Lower leg skin (tissue), 4 donors: ENCODE measurements around the gene ROR1. TPM values are rescaled to one million over a fixed set of nuclear protein-coding genes. Genes with fewer than 3 reads are reported as not detected.
"Not testable (repeated sequence)": the region's sequence is repeated elsewhere in the genome, so short reads cannot be mapped to it uniquely, and the experiment has no call there.

ENCODE experiments used
- DNase-seq, 2 donors: peaks; one replicate each; pipeline ENCODE4 v3.0.0-alpha.2; 2019; ENCODE audit warnings: low spot score in 2 of 2
- H3K4me3 ChIP-seq: fragments of 200-600 bp; sonication (generic); 2 replicates; pipeline ENCODE4 v1.5.1; 2017; ENCODE audit warnings: mild to moderate bottlenecking, low read depth; ENCODE audit not compliant: poor library complexity, severe bottlenecking
- POLR2A ChIP-seq, 2 donors: fragments of 450-650 bp; IDR thresholded peaks; one replicate each; pipeline ENCODE4 v1.6.1; 2016 to 2017; ENCODE audit warnings: antibody characterized with exemption in 2 of 2, mild to moderate bottlenecking in 1 of 2, moderate library complexity in 1 of 2
- WGBS, 2 donors: methylation state at CpG; one replicate each; pipeline ENCODE4 v1.1.5; 2018; 5-methylcytosine and 5-hydroxymethylcytosine counted together
- intact Hi-C: fragments of 100-400 bp; cut with DNase I; formaldehyde crosslinking; loops from one replicate; pipeline ENCODE4 v1.15.0; 2023; ENCODE audit warnings: low total_unique reads
- total RNA-seq, 4 donors: library from RNA; depleted of rRNA; stranded (reverse); fragments of >200 nt; gene quantifications; one replicate each; pipeline ENCODE4 v1.1.0, GENCODE V29; 2016
- TF ChIP-seq, protein P1 (sequence below), 3 donors: fragments of 450-650 bp; IDR thresholded peaks; one replicate each; pipeline ENCODE4 v1.5.1; 2016; ENCODE audit warnings: antibody characterized with exemption in 3 of 3, mild to moderate bottlenecking in 3 of 3, moderate library complexity in 2 of 3

Gene ROR1
- total RNA-seq, 4 donors from 2014 or later = 12.9 to 28.6 (median 22.5) TPM

DNA sequence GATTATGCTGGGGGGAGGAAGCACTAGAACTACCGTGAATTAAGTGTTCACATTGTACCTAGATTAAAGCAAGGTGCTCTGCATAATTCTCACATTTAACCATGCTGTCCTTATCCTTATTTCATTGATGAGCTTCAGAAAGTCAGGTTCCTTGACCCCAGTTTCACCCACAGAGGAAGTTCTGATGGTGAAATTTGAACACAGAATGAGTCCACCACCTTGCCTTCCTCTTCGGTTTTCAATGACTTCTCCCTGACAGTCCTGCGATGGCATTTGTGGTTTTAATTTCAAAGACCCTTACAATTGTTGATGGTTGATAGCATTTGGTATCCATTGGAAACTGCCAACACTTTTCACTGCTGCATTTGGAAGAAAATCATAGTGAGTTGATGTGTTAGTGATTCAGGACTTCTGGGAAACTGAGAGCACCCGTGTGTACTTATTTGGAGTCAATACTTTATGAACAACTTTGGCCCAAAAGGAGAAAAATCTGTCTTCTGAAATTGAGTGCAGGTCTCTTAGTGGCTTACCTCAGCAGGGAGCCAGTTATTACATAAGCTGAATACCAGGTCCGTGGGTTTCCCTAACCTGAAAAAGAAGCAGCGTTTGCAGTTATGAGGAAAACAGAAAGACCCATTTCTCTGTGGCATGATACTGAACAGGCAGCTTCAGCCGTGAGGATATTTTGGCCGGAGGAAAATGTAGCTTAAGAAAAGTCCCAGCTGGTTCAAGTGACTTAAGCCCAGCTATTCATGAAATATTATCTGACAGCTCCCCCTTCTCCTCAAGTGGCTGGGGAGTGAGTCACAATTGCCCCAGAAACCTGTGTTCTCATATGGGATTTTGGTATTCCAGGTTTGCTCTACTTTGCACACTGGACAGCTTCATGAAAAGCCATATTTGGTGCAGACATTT lies 47.5 kb downstream of the ROR1 start:
- intact Hi-C loops = no loop called here
- TF ChIP-seq POLR2A (IDR thresholded peaks at IDR 0.05) = no peak
- WGBS, 2 donors = 72 to 74% methylated on average over 8 of the region's 8 CpGs
- no peak for DNase-seq
- H3K4me3 ChIP-seq = no peak overlapping the region

DNA sequence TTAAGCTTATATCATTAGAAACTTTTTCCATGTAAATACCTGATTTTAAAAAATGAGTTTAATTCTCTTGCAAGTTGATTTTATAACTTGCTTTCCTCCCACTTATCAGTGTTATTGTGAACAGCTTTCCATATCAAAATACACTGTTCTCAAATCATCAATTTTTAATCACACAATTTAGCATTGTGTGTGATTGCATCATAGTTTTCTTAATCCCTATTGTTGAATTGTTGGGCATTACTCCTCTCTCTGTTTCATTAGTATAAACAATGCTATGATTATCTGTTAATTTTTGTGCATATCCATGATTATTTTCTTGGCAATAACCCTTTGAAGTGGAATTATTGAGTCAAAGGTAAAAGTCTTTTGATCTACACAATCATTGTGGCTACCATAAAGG lies 48.7 kb downstream of the ROR1 start:
- intact Hi-C loops = no loop called here
- no peak for TF ChIP-seq POLR2A (IDR thresholded peaks at IDR 0.05)
- TF ChIP-seq, protein P1, sequence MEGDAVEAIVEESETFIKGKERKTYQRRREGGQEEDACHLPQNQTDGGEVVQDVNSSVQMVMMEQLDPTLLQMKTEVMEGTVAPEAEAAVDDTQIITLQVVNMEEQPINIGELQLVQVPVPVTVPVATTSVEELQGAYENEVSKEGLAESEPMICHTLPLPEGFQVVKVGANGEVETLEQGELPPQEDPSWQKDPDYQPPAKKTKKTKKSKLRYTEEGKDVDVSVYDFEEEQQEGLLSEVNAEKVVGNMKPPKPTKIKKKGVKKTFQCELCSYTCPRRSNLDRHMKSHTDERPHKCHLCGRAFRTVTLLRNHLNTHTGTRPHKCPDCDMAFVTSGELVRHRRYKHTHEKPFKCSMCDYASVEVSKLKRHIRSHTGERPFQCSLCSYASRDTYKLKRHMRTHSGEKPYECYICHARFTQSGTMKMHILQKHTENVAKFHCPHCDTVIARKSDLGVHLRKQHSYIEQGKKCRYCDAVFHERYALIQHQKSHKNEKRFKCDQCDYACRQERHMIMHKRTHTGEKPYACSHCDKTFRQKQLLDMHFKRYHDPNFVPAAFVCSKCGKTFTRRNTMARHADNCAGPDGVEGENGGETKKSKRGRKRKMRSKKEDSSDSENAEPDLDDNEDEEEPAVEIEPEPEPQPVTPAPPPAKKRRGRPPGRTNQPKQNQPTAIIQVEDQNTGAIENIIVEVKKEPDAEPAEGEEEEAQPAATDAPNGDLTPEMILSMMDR (IDR thresholded peaks at IDR 0.05) = no peak
- no peak for DNase-seq
- H3K4me3 ChIP-seq = no peak overlapping the region

DNA sequence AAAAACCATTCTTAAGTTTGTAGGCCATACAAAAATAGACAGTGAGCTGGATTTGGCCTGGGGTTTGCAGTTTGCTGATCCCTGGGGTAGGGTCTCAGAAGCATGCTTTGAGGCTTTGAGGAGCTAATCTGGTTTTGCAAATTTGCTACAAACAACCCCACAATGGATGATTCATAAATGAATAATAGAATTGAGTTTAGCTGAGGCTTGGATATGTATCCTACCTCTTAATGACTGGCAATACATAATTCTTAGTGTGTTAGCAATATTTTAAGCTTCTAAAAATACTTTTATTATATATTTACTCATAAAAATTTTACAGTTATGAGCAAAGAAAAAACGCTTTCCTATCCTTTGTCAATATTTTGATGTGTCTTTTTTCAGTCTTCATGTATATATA lies 50.6 kb downstream of the ROR1 start:
- intact Hi-C loops = no loop called here
- TF ChIP-seq, protein P1 (IDR thresholded peaks at IDR 0.05) = no peak
- no peak for TF ChIP-seq POLR2A (IDR thresholded peaks at IDR 0.05)
- no peak for DNase-seq
- no peak overlapping the region for H3K4me3 ChIP-seq
- 78 to 84% methylated on average over 1 of the region's 1 CpG for WGBS, 2 donors

DNA sequence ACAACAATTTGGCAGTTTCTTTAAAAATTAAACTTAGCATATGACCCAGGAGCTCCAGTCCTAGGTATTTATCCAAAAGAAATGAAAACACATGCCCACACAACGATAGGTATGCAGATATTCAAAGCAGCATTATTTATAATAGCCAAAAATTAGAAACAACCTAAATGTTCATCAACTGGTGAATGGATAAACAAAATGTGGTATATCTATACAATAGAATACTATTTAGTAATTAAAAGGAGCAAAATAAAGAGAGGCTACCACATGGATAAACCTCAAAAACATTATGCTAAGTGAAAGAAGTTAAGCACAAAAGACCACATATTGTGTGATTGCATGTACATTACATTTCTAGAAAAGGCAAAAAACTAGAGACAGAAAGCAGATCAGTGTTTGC lies 51.3 kb downstream of the ROR1 start:
- TF ChIP-seq, protein P1 (IDR thresholded peaks at IDR 0.05) = no peak
- TF ChIP-seq POLR2A (IDR thresholded peaks at IDR 0.05) = no peak
- intact Hi-C loops = no loop called here
- 82 to 91% methylated on average over 1 of the region's 1 CpG for WGBS, 2 donors
- DNase-seq = no peak
- H3K4me3 ChIP-seq = no peak overlapping the region

DNA sequence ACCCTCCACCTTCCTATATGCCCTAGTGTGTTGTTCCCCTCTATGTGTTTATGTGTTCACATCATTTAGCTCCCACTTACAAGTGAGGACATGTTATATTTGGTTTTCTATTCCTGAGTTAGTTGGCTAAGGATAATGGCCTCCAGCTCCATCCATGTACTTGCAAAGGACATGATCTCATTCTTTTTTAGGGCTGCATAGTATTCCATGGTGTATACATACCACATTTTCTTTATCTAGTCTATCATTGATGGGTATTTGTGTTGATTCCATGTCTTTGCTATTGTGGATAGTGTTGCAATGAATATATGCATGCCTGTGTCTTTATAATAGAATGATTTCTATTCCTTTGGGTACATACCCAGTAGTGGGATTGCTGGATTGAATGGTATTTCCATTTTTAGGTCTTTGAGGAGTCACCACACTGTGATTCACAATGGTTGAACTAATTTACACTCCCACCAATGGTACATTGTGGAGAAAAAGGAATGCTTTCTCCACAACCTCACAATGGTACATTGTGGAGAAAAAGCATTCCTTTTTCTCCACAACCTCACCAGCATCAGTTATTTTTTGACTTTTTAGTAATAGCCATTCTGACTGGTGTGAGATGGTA lies 52.5 kb downstream of the ROR1 start:
- DNase-seq, intact Hi-C loops, H3K4me3 ChIP-seq: not testable (repeated sequence)

DNA sequence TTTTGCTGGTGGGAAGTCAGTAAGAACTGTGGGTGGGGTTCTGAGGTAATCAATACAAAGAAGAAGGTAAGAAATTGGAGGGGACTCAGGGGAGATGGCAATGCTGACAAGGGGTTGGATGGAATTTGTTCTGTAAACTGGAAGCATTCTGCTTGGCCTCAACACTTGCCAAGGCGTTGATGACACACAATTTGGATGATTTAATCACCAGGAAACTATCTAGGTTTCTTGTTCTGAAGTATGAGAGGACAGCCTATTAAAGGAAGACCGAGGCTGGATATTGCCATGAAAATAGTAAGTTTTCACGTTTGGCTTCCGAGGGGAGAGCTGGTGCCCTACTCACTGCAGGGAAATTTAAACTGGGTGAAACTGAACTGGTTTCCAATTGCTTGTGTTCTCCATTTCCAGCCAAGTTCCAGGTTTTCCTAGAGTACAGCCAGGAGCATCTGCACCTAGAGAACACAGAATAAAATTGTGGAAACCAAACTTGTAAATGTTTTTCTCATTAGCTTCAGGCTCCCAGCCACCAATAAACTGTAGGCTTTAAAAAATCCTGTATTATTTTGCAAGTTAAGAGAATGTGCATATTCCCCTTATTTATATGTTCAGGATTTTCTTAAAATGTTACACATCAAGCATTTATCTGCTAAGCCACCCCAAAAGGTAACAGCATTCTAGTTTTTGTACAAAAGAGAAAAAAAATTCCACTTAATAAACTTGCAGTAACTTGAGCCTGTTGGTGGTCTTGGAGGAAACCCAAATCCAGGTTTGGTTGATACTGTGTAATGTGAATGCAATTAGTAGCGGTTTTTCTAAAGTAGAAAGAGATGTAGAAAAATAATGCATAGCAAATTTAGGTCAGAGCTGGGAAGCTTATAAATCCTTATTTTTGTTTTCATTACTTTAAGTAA lies 53.8 kb downstream of the ROR1 start:
- intact Hi-C loops = no loop called here
- TF ChIP-seq, protein P1 (IDR thresholded peaks at IDR 0.05) = no peak
- no peak for TF ChIP-seq POLR2A (IDR thresholded peaks at IDR 0.05)
- DNase-seq = no peak
- 48 to 53% methylated on average over 5 of the region's 5 CpGs for WGBS, 2 donors
- no peak overlapping the region for H3K4me3 ChIP-seq
